Tibial nerve (tissue), 4 donors: ENCODE measurements around the gene ZNF790.

ENCODE experiments used
- EP300 ChIP-seq, 2 donors: sonication (generic); formaldehyde crosslinking; IDR thresholded peaks; one replicate each; pipeline ENCODE4 v1.6.1; 2017; ENCODE audit warnings: antibody characterized with exemption in 2 of 2, mild to moderate bottlenecking in 1 of 2
- POLR2A ChIP-seq, 2 donors: fragments of 450-650 bp; IDR thresholded peaks; one replicate each; pipeline ENCODE4 v1.6.1; 2017; ENCODE audit warnings: antibody characterized with exemption in 2 of 2, mild to moderate bottlenecking in 2 of 2, moderate library complexity in 2 of 2
- TF ChIP-seq, protein P1 (sequence below), 5 experiments: fragments of 200-600 bp in 3 of 5; fragments of 450-650 bp in 2 of 5; sonication (generic) in 3 of 5; IDR thresholded peaks; one replicate each; pipeline ENCODE4 v1.5.1; 2016 to 2019; ENCODE audit warnings: antibody characterized with exemption in 5 of 5, mild to moderate bottlenecking in 3 of 5, moderate library complexity in 2 of 5

DNA sequence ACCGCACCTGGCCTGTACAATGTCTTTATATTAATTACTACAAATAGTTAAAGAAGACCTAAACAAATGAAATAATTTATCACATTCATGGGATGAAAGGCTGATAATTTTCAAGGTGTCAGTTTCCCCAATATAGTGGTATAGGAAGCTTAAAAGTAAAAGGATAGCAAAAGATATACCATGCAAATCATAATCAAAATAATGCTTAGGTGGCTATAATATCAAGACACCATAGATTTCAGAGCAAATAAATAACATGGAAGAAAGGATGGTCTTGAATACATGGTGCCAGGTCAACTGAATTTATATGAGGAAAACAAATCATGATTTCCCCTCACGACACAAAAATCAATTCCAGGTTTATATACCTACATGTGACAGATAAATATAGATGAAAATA, 4.8 kb downstream of the ZNF790 start:
- TF ChIP-seq, protein P1, sequence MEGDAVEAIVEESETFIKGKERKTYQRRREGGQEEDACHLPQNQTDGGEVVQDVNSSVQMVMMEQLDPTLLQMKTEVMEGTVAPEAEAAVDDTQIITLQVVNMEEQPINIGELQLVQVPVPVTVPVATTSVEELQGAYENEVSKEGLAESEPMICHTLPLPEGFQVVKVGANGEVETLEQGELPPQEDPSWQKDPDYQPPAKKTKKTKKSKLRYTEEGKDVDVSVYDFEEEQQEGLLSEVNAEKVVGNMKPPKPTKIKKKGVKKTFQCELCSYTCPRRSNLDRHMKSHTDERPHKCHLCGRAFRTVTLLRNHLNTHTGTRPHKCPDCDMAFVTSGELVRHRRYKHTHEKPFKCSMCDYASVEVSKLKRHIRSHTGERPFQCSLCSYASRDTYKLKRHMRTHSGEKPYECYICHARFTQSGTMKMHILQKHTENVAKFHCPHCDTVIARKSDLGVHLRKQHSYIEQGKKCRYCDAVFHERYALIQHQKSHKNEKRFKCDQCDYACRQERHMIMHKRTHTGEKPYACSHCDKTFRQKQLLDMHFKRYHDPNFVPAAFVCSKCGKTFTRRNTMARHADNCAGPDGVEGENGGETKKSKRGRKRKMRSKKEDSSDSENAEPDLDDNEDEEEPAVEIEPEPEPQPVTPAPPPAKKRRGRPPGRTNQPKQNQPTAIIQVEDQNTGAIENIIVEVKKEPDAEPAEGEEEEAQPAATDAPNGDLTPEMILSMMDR (IDR thresholded peaks at IDR 0.05): no peak
- TF ChIP-seq EP300 (IDR thresholded peaks at IDR 0.05): no peak
- TF ChIP-seq POLR2A (IDR thresholded peaks at IDR 0.05): no peak
